Endothelial cell of umbilical vein (primary cell): Measurements from ENCODE around the gene NEUROG1. TPM values are rescaled to one million over a fixed set of nuclear protein-coding genes. Genes with fewer than 3 reads are reported as not detected.

Source experiments
- BruUV-seq: library from RNA; stranded (reverse); fragments of 400-500 nt; replicated peaks from 2 replicates; lab custom pipeline; 2021; lab: Mats Ljungman, UMichigan
- CTCF ChIA-PET: fragments of 300-600, 350-600 bp; sonication (Branson Sonifier 250); formaldehyde crosslinking; loops from one replicate; lab custom pipeline; 2021; ENCODE audit warnings: antibody characterized with exemption, inconsistent platforms; lab: Charles Lee
- POLR2A ChIA-PET: fragments of 300-600, 350-600 bp; sonication (Branson Sonifier 250); formaldehyde crosslinking; loops from one replicate; lab custom pipeline; 2021; ENCODE audit warnings: antibody characterized with exemption, inconsistent platforms; lab: Charles Lee
- DNase-seq: peaks from one replicate; pipeline ENCODE4 v3.0.0-alpha.2; 2011; ENCODE audit warnings: low read depth, low spot score
- FAIRE-seq: peaks from 2 replicates; lab custom pipeline; 2011; peaks lifted over from hg19 to GRCh38; lab: Jason Lieb, UNC
- H2AFZ ChIP-seq: 2 replicates; pipeline ENCODE4 v1.6.0; 2012; ENCODE audit warnings: low read depth, low read length, control low read depth, inconsistent platforms
- H3K27ac ChIP-seq: 2 replicates; pipeline ENCODE4 v1.5.1; 2011; ENCODE audit warnings: low read depth, mild to moderate bottlenecking, control low read depth, low read length, moderate library complexity; ENCODE audit not compliant: insufficient read depth
- H3K27me3 ChIP-seq, 2 experiments: 2 replicates each; pipeline versions ENCODE4 v1.6.0 to v1.6.1; 2011; ENCODE audit warnings: low read length in 2 of 2, mixed read lengths in 1 of 2; ENCODE audit not compliant: control insufficient read depth in 2 of 2, insufficient read depth in 2 of 2
- H3K36me3 ChIP-seq, 2 experiments: 2 replicates in 1 of 2; 3 replicates in 1 of 2; pipeline ENCODE4 v1.5.1; 2011; ENCODE audit warnings: low read length in 2 of 2, mild to moderate bottlenecking in 1 of 2, moderate library complexity in 1 of 2; ENCODE audit not compliant: control insufficient read depth in 2 of 2, insufficient read depth in 2 of 2; ENCODE audit errors: extremely low read depth in 1 of 2
- H3K4me1 ChIP-seq: 3 replicates; pipeline ENCODE4 v1.5.1; 2011; ENCODE audit warnings: mild to moderate bottlenecking, low read length; ENCODE audit not compliant: control insufficient read depth, insufficient read depth; ENCODE audit errors: extremely low read depth
- H3K4me2 ChIP-seq: 2 replicates; pipeline ENCODE4 v1.6.1; 2011; ENCODE audit warnings: low read length, control low read depth, mixed read lengths; ENCODE audit not compliant: insufficient read depth
- H3K4me3 ChIP-seq, 3 experiments: fragments of 200-600 bp in 1 of 3; sonication (generic), shearing (Covaris generic) in 1 of 3; replicated peaks in 1 of 3; 2 replicates each; pipeline ENCODE4 v1.5.1; 2011 to 2016; ENCODE audit warnings: control low read depth in 3 of 3, low read length in 3 of 3, mild to moderate bottlenecking in 2 of 3, inconsistent platforms in 1 of 3, low read depth in 1 of 3, moderate library complexity in 1 of 3; ENCODE audit not compliant: insufficient read depth in 1 of 3
- H3K79me2 ChIP-seq: 2 replicates; pipeline ENCODE4 v1.6.0; 2012; ENCODE audit warnings: low read length, inconsistent platforms; ENCODE audit not compliant: control insufficient read depth, insufficient read depth
- H3K9ac ChIP-seq: replicated peaks from 2 replicates; pipeline ENCODE3; 2011; ENCODE audit warnings: low read length, control low read depth; ENCODE audit not compliant: insufficient read depth; ENCODE audit errors: extremely low read depth
- H3K9me1 ChIP-seq: replicated peaks from 3 replicates; pipeline ENCODE4 v1.6.0; 2011; ENCODE audit warnings: mild to moderate bottlenecking, low read length; ENCODE audit not compliant: control insufficient read depth, insufficient read depth; ENCODE audit errors: extremely low read depth
- H3K9me3 ChIP-seq: replicated peaks from 2 replicates; pipeline ENCODE4 v1.5.1; 2012; ENCODE audit warnings: low read length, inconsistent platforms; ENCODE audit not compliant: control insufficient read depth, insufficient read depth
- H4K20me1 ChIP-seq: replicated peaks from 2 replicates; pipeline ENCODE3; 2011; ENCODE audit warnings: mild to moderate bottlenecking, low read length; ENCODE audit not compliant: control insufficient read depth, insufficient read depth; ENCODE audit errors: extremely low read depth
- CTCF ChIP-seq, 2 donors: IDR thresholded peaks; 1 replicate in 1 of 2; 2 replicates in 1 of 2; pipeline ENCODE4 v1.5.1; 2011; ENCODE audit warnings: low read length in 2 of 2, mild to moderate bottlenecking in 2 of 2, moderate library complexity in 2 of 2, control low read depth in 1 of 2, inconsistent platforms in 1 of 2, low read depth in 1 of 2; ENCODE audit not compliant: insufficient read depth in 1 of 2; ENCODE audit errors: extremely low read depth in 1 of 2
- EZH2 ChIP-seq: IDR thresholded peaks from 2 replicates; pipeline ENCODE4 v1.6.1; 2012; ENCODE audit warnings: borderline replicate concordance, low read depth, mild to moderate bottlenecking, moderate library complexity, low read length, inconsistent platforms; ENCODE audit not compliant: severe bottlenecking
- FOS ChIP-seq: IDR thresholded peaks from 2 replicates; pipeline ENCODE4 v1.6.1; 2011; ENCODE audit warnings: mild to moderate bottlenecking, low read length, moderate library complexity, borderline replicate concordance; ENCODE audit not compliant: insufficient read depth
- GATA2 ChIP-seq: IDR thresholded peaks from 2 replicates; pipeline ENCODE4 v1.7.0; 2011; ENCODE audit warnings: low read depth, mild to moderate bottlenecking, moderate library complexity, mixed read lengths, low read length; ENCODE audit not compliant: insufficient read length, insufficient read depth
- JUN ChIP-seq: IDR thresholded peaks from 2 replicates; pipeline ENCODE4 v1.6.1; 2011; ENCODE audit warnings: borderline replicate concordance, low read depth; ENCODE audit not compliant: insufficient read length, insufficient read depth
- MAX ChIP-seq: IDR thresholded peaks from 2 replicates; pipeline ENCODE4 v1.6.1; 2011; ENCODE audit not compliant: insufficient read depth, insufficient read length
- MYC ChIP-seq: IDR thresholded peaks from one replicate; pipeline ENCODE4 v1.6.1; 2011; ENCODE audit warnings: mild to moderate bottlenecking, low read depth, low read length
- POLR2A ChIP-seq: IDR thresholded peaks from 2 replicates; pipeline ENCODE4 v1.6.1; 2012; ENCODE audit warnings: low read depth, mild to moderate bottlenecking, control low read depth, low read length
- POLR2AphosphoS5 ChIP-seq: IDR thresholded peaks from 2 replicates; pipeline ENCODE4 v1.6.1; 2012; ENCODE audit warnings: low read depth, mild to moderate bottlenecking, control low read depth, low read length, moderate library complexity; ENCODE audit not compliant: insufficient read depth
- dilution Hi-C: fragments of 300-500 bp; cut with MboI; formaldehyde crosslinking; loops from one replicate; pipeline ENCODE4 v1.15.0; 2019; ENCODE audit warnings: low sequenced_read_pairs; ENCODE audit not compliant: extremely low pct_ligation_motif_present
- intact Hi-C: fragments of 100-400 bp; cut with micrococcal nuclease; formaldehyde crosslinking; loops from one replicate; pipeline ENCODE4 v1.10.0; 2022
- polyA plus RNA-seq, 4 experiments: library from polyadenylated mRNA; depleted of rRNA in 3 of 4; stranded (reverse) in 3 of 4; unstranded in 1 of 4; fragments of >200 nt; gene quantifications; 2 replicates each; pipeline versions ENCODE4 v1.2.1 to v1.2.3, GENCODE V29; 2011 to 2012; ENCODE audit warnings: missing spikeins in 1 of 4
- total RNA-seq: library from RNA; stranded (reverse); gene quantifications from 2 replicates; pipeline ENCODE4 v1.2.3, GENCODE V29; 2021

NEUROG1 gene
- total and polyA plus RNA-seq, 2 donors (not counting 3 experiments of a cell fraction or from before 2014, with no cell fraction given), result not detected

DNA sequence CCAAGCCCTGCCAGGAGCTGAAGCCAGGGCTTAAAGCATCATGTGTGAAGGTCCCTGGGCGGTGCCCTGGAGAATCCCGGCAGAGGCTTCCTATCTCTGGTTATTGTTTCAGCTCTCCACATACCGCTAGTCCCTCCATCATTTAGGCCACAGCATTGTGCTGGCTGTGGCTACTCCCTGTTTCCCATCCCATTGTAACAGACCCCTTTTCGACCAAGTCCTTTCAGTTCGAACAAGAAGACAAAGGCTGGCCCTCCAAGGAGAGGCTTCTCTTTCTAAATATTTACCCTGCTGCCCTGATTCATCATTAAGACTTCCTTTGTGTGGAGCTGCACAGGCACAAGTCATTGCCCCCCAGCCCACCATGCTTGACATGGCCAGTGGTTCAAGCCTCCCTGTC, 41.6 kb downstream of the NEUROG1 start:
- no peaks in the 10 kb centered on the region for H3K4me1 ChIP-seq
- H2AFZ ChIP-seq, result no peak overlapping the region
- H3K79me2 ChIP-seq, result no peaks in the 10 kb centered on the region
- no peaks in the 10 kb centered on the region for H3K9me3 ChIP-seq
- DNase-seq (no peak), FAIRE-seq (no peak)
- no peak overlapping the region for H3K9ac ChIP-seq
- no peak overlapping the region for H3K27ac ChIP-seq
- intact Hi-C loops (no loop called here), dilution Hi-C loops (no loop called here)
- BruUV-seq, result no TSS peak
- no peak overlapping the region for H3K4me2 ChIP-seq
- H3K4me3 ChIP-seq, result no peak overlapping the region
- H3K27me3 ChIP-seq, result peaks cover 38 to 58% of the 10 kb centered on the region in 2 experiments
- ChIA-PET CTCF (interaction anchor here (0.5 to 1.8 kb wide), 3 partner anchors 28 to 350 kb away, joined by 4 to 5 read pairs (median 5); no protein-coding TSS in a partner anchor), POLR2A (no interaction called here)
- no peak for TF ChIP-seq FOS
- no peak for TF ChIP-seq MAX
- TF ChIP-seq EZH2, result no peak
- no peak for TF ChIP-seq POLR2A
- no peaks in the 10 kb centered on the region for H4K20me1 ChIP-seq
- H3K36me3 ChIP-seq, result no peaks in the 10 kb centered on the region
- no peaks in the 10 kb centered on the region for H3K9me1 ChIP-seq

DNA sequence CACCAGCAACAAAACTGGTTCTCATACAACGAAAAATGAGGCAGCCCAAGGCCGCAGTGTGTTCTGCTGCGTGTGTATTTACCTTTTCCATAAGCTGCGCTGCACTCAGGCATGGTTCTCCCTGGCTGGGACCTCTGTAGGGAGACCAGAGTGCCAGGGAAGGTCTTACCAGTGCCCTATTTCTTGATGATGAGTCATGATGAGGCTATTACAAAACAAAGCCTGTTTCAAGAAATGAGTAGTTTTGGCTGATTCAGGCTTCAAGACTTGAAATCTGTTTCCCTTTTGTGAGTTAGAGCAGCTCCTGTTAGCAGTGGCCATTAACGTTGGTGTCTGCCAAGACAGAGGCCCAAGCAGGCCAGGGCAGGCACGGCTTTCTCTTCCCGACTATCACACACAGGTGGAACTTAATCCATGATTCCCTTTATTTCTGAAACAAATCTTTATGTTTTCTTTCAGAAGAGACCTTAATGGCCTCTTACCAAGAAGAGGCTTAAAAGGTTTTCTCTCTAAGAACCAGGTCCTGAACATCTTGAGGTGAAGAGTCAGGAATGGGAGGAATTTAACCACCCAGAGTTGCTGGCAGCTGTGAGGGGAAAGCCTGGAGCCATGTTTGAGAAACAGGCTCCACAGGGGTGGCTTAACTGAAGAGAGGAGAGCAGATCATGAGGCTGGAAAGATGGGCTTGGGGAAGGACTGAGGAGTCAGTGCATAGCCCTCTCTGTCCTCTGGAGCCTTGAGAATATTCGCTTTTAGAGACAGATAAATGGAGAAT, 42.2 kb downstream of the NEUROG1 start:
- H3K36me3 ChIP-seq, result no peaks in the 10 kb centered on the region
- no peaks in the 10 kb centered on the region for H3K9me1 ChIP-seq
- H3K9me3 ChIP-seq, result no peaks in the 10 kb centered on the region
- ChIA-PET CTCF (interaction anchor here (1.8 kb wide), 1 partner anchor 73 kb away, joined by 5 read pairs; no protein-coding TSS in a partner anchor), POLR2A (no interaction called here)
- no peaks in the 10 kb centered on the region for H3K79me2 ChIP-seq
- no TSS peak for BruUV-seq
- no peaks in the 10 kb centered on the region for H4K20me1 ChIP-seq
- intact Hi-C loops, result no loop called here
- H3K4me1 ChIP-seq, result peaks cover 3% of the 10 kb centered on the region
- no peak for FAIRE-seq
- dilution Hi-C loops, result no loop called here
- H2AFZ ChIP-seq, result no peak overlapping the region
- no peak overlapping the region for H3K4me2 ChIP-seq
- peaks cover 41 to 62% of the 10 kb centered on the region in 2 experiments for H3K27me3 ChIP-seq
- no peak overlapping the region for H3K9ac ChIP-seq
- no peak for TF ChIP-seq POLR2AphosphoS5
- no peak for TF ChIP-seq FOS
- no peak for TF ChIP-seq MAX
- no peak for TF ChIP-seq MYC
- no peak for TF ChIP-seq JUN
- TF ChIP-seq EZH2, result no peak
- no peak for TF ChIP-seq GATA2
- TF ChIP-seq CTCF (IDR thresholded peaks at IDR 0.05; ENCODE audit: extremely low read depth in 1 of 2, insufficient read depth in 1 of 2, low read depth in 1 of 2, low read length in 2 of 2), result no peak
- no peak for TF ChIP-seq POLR2A
- H3K4me3 ChIP-seq, result no peak overlapping the region
- no peak for DNase-seq
- H3K27ac ChIP-seq, result no peak overlapping the region
